Measurements from ENCODE around the gene FXYD6. TPM values are rescaled to one million over a fixed set of nuclear protein-coding genes. Genes with fewer than 3 reads are reported as not detected.
A peak's percentile ranks its signal among the peaks of the same experiment; 100 is the strongest.

FXYD6 gene
- total and polyA plus RNA-seq, 2 donors from 2014 or later = 57.8 to 62.7 TPM

DNA sequence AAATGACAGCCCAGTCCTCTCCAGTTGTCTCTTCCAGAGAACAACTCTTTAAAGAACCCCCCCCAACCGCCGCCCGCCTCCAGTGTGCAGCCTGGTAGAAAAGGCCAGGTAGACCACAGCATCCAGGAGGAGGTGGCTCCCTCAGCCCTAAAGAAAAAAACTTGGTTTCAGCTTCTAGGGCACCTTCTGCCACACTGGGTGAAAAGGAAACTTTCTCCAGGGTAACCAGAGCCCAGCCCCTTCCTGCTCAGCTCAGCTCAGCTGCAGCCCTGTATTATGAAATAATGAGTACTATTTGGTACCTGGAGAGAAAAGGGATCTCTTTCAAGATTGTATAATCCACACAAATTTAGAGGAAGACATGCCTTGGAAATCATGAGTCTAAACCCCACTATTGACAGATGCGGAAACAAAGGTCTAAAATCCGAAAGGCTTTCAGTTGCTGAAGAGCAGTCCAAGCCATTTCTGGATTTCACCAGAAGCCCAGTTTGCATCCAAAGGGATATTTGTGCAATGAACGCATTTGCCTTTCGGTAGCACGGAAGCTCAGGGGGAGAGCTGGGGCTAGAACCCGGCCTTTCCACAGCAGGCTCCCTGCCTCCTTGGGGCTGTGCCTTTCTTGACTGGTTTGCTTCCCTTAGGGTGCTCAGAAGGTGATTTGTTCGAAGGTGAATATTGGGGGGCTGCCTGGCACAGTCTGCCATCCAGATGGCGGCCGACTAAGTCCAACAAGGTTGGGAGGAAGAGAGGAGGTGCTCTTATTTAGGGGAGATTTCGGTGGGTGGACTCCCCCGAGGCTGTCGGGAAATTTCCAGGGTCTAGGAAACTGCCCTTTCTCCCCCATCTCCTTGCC lies 3.3 kb downstream of the FXYD6 start:
- H3K4me3 ChIP-seq (ENCODE audit: low read length in 3 of 3) = no peak overlapping the region
- no peak for DNase-seq
- H3K9ac ChIP-seq (ENCODE audit: low read length in 3 of 3) = no peak overlapping the region
- no peaks in the 10 kb centered on the region for H3K9me3 ChIP-seq (ENCODE audit: control insufficient read depth in 2 of 3, insufficient read depth in 1 of 3, low read length in 3 of 3)
- intact Hi-C loops (cut with DNase I) = no loop called here
- FAIRE-seq = no peak
- no peaks in the 10 kb centered on the region for H3K27me3 ChIP-seq (ENCODE audit: control insufficient read depth, insufficient read depth, low read length)
- peak overlapping the region in 1 of 2 donors; percentile 48 for H3K27ac ChIP-seq (ENCODE audit: low read depth in 2 of 2, low read length in 2 of 2)
- H3K36me3 ChIP-seq (ENCODE audit: control insufficient read depth in 2 of 3, insufficient read depth in 3 of 3, low read length in 3 of 3) = no peaks in the 10 kb centered on the region
- no peak for TF ChIP-seq CTCF (IDR thresholded peaks at IDR 0.05; ENCODE audit: borderline replicate concordance, extremely low read depth, insufficient read depth)
- H3K4me1 ChIP-seq (ENCODE audit: control insufficient read depth in 2 of 3, insufficient read depth in 2 of 3, low read depth in 1 of 3, low read length in 3 of 3) = peaks cover 3 to 20% (median 14%) of the 10 kb centered on the region in 3 donors

- no peaks in the 10 kb centered on the region for H3K27me3 ChIP-seq (ENCODE audit: control insufficient read depth, insufficient read depth, low read length)
- H3K9me3 ChIP-seq (ENCODE audit: control insufficient read depth in 2 of 3, insufficient read depth in 1 of 3, low read length in 3 of 3) = no peaks in the 10 kb centered on the region
- FAIRE-seq = no peak
- no peaks in the 10 kb centered on the region for H3K36me3 ChIP-seq (ENCODE audit: control insufficient read depth in 2 of 3, insufficient read depth in 3 of 3, low read length in 3 of 3)
- peak overlapping the region in 1 of 2 donors; percentile 55 for H3K27ac ChIP-seq (ENCODE audit: low read depth in 2 of 2, low read length in 2 of 2)
- no peak for TF ChIP-seq CTCF (IDR thresholded peaks at IDR 0.05; ENCODE audit: borderline replicate concordance, extremely low read depth, insufficient read depth)
- intact Hi-C loops (cut with DNase I) = no loop called here
- H3K4me1 ChIP-seq (ENCODE audit: control insufficient read depth in 2 of 3, insufficient read depth in 2 of 3, low read depth in 1 of 3, low read length in 3 of 3) = peaks cover 3 to 20% (median 11%) of the 10 kb centered on the region in 3 donors
- DNase-seq = peak in 4 of 5 donors; percentile 70 to 86 (median 76)
- H3K4me3 ChIP-seq (ENCODE audit: low read length in 3 of 3) = no peak overlapping the region
- H3K9ac ChIP-seq (ENCODE audit: low read length in 3 of 3) = no peak overlapping the region
Observed at GRCh38 chr11:117872420-117872961, 4.0 kb downstream of the FXYD6 start.

GRCh38 chr11:117871784-117872183 lies 4.7 kb downstream of the FXYD6 start:
- Histone ChIP-seq H3K9ac (ENCODE audit: low read length in 3 of 3) (no peak overlapping the region), H3K4me3 (ENCODE audit: low read length in 3 of 3) (no peak overlapping the region), H3K27ac (ENCODE audit: low read depth in 2 of 2, low read length in 2 of 2) (no peak overlapping the region), H3K9me3 (ENCODE audit: control insufficient read depth in 2 of 3, insufficient read depth in 1 of 3, low read length in 3 of 3) (no peaks in the 10 kb centered on the region), H3K27me3 (ENCODE audit: control insufficient read depth, insufficient read depth, low read length) (no peaks in the 10 kb centered on the region), H3K36me3 (ENCODE audit: control insufficient read depth in 2 of 3, insufficient read depth in 3 of 3, low read length in 3 of 3) (no peaks in the 10 kb centered on the region), H3K4me1 (ENCODE audit: control insufficient read depth in 2 of 3, insufficient read depth in 2 of 3, low read depth in 1 of 3, low read length in 3 of 3) (peaks cover 3 to 15% (median 11%) of the 10 kb centered on the region in 3 donors)
- no peak for TF ChIP-seq CTCF (IDR thresholded peaks at IDR 0.05; ENCODE audit: borderline replicate concordance, extremely low read depth, insufficient read depth)
- FAIRE-seq (no peak), DNase-seq (no peak)
- intact Hi-C loops (cut with DNase I) = no loop called here
